HepG2 (cell line): ENCODE data around the gene TTBK1. TPM values are rescaled to one million over a fixed set of nuclear protein-coding genes. Genes with fewer than 3 reads are reported as not detected.

Source experiments
- MATR3 ChIP-seq: sonication (generic); formaldehyde crosslinking; IDR thresholded peaks from 2 replicates; pipeline ENCODE4 v1.4.0; 2020; ENCODE audit warnings: missing genetic modification reagents
- MEIS2 ChIP-seq: sonication (generic); formaldehyde crosslinking; IDR thresholded peaks from 2 replicates; pipeline ENCODE4 v1.9.0; 2021; ENCODE audit warnings: mild to moderate bottlenecking, missing genetic modification reagents
- NCOR1 ChIP-seq: fragments of 200-600 bp; sonication (generic); IDR thresholded peaks from 2 replicates; pipeline ENCODE4 v1.7.0; 2017; ENCODE audit warnings: antibody characterized with exemption, low read length, borderline replicate concordance
- NFE2 ChIP-seq: sonication (generic); formaldehyde crosslinking; IDR thresholded peaks from 2 replicates; pipeline ENCODE4 v1.4.0; 2020; ENCODE audit warnings: missing genetic modification reagents
- POLR2AphosphoS5 ChIP-seq: IDR thresholded peaks from 2 replicates; pipeline ENCODE4 v1.6.1; 2012; ENCODE audit warnings: low read depth, low read length
- RELA ChIP-seq: sonication (generic); formaldehyde crosslinking; IDR thresholded peaks from 2 replicates; pipeline ENCODE4 v1.4.0; 2020; ENCODE audit warnings: missing genetic modification reagents
- STAT5B ChIP-seq: sonication (generic); formaldehyde crosslinking; IDR thresholded peaks from 2 replicates; pipeline ENCODE4 v1.4.0; 2020; ENCODE audit warnings: missing genetic modification reagents
- THAP9 ChIP-seq: sonication (generic); formaldehyde crosslinking; IDR thresholded peaks from 2 replicates; pipeline ENCODE4; 2020; ENCODE audit warnings: missing genetic modification reagents, mild to moderate bottlenecking, borderline replicate concordance
- ZNF138 ChIP-seq: sonication (generic); formaldehyde crosslinking; IDR thresholded peaks from 2 replicates; pipeline ENCODE4 v1.5.0; 2020; ENCODE audit warnings: mild to moderate bottlenecking, low read depth, missing genetic modification reagents
- ZNF180 ChIP-seq: sonication (generic); formaldehyde crosslinking; IDR thresholded peaks from 2 replicates; pipeline ENCODE4 v1.4.0; 2020; ENCODE audit warnings: low read depth, missing genetic modification reagents, borderline replicate concordance
- ZNF343 ChIP-seq: sonication (generic); formaldehyde crosslinking; IDR thresholded peaks from 2 replicates; pipeline ENCODE4 v1.4.0; 2020; ENCODE audit warnings: mild to moderate bottlenecking, missing genetic modification reagents
- ZNF383 ChIP-seq: sonication (generic); formaldehyde crosslinking; IDR thresholded peaks from 2 replicates; pipeline ENCODE4 v1.4.0; 2020; ENCODE audit warnings: missing genetic modification reagents, mild to moderate bottlenecking, borderline replicate concordance
- ZNF724P ChIP-seq: sonication (generic); formaldehyde crosslinking; IDR thresholded peaks from 2 replicates; pipeline ENCODE4 v1.8.0; 2022; ENCODE audit warnings: missing genetic modification reagents, borderline replicate concordance
- ZNF737 ChIP-seq: sonication (generic); formaldehyde crosslinking; IDR thresholded peaks from 2 replicates; pipeline ENCODE4 v1.5.0; 2020; ENCODE audit warnings: missing genetic modification reagents, mild to moderate bottlenecking, borderline replicate concordance
- ZNF772 ChIP-seq: sonication (generic); formaldehyde crosslinking; IDR thresholded peaks from 2 replicates; pipeline ENCODE4 v1.5.0; 2020; ENCODE audit warnings: mild to moderate bottlenecking, missing genetic modification reagents
- polyA plus RNA-seq, 8 experiments: library from polyadenylated mRNA; depleted of rRNA in 3 of 8; stranded (reverse) in 7 of 8; unstranded in 1 of 8; fragments of >200 nt; fragmentation: Illumina TruSeq in 4 of 8; extraction: Trizol in 4 of 8; gene quantifications; 2 replicates each; pipeline versions ENCODE4 v1.2.1 to v1.2.3, GENCODE V29; 2011 to 2016; ENCODE audit warnings: low read depth in 4 of 8, missing spikeins in 1 of 8, mixed read lengths in 1 of 8; ENCODE audit not compliant: insufficient read depth in 1 of 8
- total RNA-seq, 5 experiments: library from RNA; depleted of rRNA; stranded (reverse); fragments of >200 nt; fragmentation: Illumina TruSeq; extraction: Trizol; gene quantifications; 2 replicates each; pipeline ENCODE4 v1.2.3, GENCODE V29; 2016; ENCODE audit warnings: low read depth in 1 of 5
- TF ChIP-seq, protein P1 (sequence below): sonication (generic); formaldehyde crosslinking; IDR thresholded peaks from 2 replicates; pipeline ENCODE4 v1.9.0; 2021; ENCODE audit warnings: missing genetic modification reagents, borderline replicate concordance
- TF ChIP-seq, protein P2 (sequence below): sonication (generic); formaldehyde crosslinking; IDR thresholded peaks from 2 replicates; pipeline ENCODE4 v1.8.1; 2023; ENCODE audit warnings: mild to moderate bottlenecking, missing genetic modification reagents
- TF ChIP-seq, protein P3 (sequence below): sonication (generic); formaldehyde crosslinking; IDR thresholded peaks from 2 replicates; pipeline ENCODE4 v1.4.0; 2020; ENCODE audit warnings: missing genetic modification reagents, borderline replicate concordance

TTBK1 gene
- total and polyA plus RNA-seq, 2 of the 13 experiments (the other 11 are each of a cell fraction or from before 2014, with no cell fraction given), result 0.24 to 0.33 TPM

- TF ChIP-seq, protein P1, sequence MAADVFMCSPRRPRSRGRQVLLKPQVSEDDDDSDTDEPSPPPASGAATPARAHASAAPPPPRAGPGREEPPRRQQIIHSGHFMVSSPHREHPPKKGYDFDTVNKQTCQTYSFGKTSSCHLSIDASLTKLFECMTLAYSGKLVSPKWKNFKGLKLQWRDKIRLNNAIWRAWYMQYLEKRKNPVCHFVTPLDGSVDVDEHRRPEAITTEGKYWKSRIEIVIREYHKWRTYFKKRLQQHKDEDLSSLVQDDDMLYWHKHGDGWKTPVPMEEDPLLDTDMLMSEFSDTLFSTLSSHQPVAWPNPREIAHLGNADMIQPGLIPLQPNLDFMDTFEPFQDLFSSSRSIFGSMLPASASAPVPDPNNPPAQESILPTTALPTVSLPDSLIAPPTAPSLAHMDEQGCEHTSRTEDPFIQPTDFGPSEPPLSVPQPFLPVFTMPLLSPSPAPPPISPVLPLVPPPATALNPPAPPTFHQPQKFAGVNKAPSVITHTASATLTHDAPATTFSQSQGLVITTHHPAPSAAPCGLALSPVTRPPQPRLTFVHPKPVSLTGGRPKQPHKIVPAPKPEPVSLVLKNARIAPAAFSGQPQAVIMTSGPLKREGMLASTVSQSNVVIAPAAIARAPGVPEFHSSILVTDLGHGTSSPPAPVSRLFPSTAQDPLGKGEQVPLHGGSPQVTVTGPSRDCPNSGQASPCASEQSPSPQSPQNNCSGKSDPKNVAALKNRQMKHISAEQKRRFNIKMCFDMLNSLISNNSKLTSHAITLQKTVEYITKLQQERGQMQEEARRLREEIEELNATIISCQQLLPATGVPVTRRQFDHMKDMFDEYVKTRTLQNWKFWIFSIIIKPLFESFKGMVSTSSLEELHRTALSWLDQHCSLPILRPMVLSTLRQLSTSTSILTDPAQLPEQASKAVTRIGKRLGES, result no peak
- TF ChIP-seq ZNF724P (CRISPR knock-in tag) (no peak), ZNF737 (CRISPR knock-in tag) (no peak), RELA (CRISPR knock-in tag) (no peak), ZNF138 (CRISPR knock-in tag) (no peak; the same call in 1 of the 2 replicates), THAP9 (CRISPR knock-in tag) (0 out of 2 replicates have a peak, but pooled peaks have one; percentile 17), ZNF180 (CRISPR knock-in tag) (no peak), ZNF772 (0 out of 2 replicates have a peak, but pooled peaks have one; percentile 36), MEIS2 (CRISPR knock-in tag) (peak; percentile 50; the same call in 1 of the 2 replicates), POLR2AphosphoS5 (0 out of 2 replicates have a peak, but pooled peaks have one; percentile 25), ZNF343 (CRISPR knock-in tag) (no peak; the same call in 1 of the 2 replicates), MATR3 (CRISPR knock-in tag) (no peak), STAT5B (no peak), NFE2 (CRISPR knock-in tag) (no peak), ZNF383 (CRISPR knock-in tag) (no peak), NCOR1 (peak; percentile 51; the same call in 1 of the 2 replicates)
- TF ChIP-seq, protein P2, sequence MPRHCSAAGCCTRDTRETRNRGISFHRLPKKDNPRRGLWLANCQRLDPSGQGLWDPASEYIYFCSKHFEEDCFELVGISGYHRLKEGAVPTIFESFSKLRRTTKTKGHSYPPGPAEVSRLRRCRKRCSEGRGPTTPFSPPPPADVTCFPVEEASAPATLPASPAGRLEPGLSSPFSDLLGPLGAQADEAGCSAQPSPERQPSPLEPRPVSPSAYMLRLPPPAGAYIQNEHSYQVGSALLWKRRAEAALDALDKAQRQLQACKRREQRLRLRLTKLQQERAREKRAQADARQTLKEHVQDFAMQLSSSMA (CRISPR knock-in tag), result peak; percentile 83; the same call in 1 of the 2 replicates
- TF ChIP-seq, protein P3, sequence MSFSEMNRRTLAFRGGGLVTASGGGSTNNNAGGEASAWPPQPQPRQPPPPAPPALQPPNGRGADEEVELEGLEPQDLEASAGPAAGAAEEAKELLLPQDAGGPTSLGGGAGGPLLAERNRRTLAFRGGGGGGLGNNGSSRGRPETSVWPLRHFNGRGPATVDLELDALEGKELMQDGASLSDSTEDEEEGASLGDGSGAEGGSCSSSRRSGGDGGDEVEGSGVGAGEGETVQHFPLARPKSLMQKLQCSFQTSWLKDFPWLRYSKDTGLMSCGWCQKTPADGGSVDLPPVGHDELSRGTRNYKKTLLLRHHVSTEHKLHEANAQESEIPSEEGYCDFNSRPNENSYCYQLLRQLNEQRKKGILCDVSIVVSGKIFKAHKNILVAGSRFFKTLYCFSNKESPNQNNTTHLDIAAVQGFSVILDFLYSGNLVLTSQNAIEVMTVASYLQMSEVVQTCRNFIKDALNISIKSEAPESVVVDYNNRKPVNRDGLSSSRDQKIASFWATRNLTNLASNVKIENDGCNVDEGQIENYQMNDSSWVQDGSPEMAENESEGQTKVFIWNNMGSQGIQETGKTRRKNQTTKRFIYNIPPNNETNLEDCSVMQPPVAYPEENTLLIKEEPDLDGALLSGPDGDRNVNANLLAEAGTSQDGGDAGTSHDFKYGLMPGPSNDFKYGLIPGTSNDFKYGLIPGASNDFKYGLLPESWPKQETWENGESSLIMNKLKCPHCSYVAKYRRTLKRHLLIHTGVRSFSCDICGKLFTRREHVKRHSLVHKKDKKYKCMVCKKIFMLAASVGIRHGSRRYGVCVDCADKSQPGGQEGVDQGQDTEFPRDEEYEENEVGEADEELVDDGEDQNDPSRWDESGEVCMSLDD, result no peak
Observed at GRCh38 chr6:43286980-43287716, 43.9 kb downstream of the TTBK1 start (continued).
